HEK293T (cell line): ENCODE data around the gene SAMD14.

Source experiments
- CTCF ChIA-PET: fragments of 350-600 bp; formaldehyde crosslinking; extraction: SDS; loops from one replicate; lab custom pipeline; 2021; ENCODE audit warnings: antibody characterized with exemption, inconsistent platforms; lab: Yijun Ruan, JAX
- POLR2A ChIA-PET: fragments of 350-600 bp; formaldehyde crosslinking; extraction: SDS; loops from one replicate; lab custom pipeline; 2020; ENCODE audit warnings: antibody characterized with exemption, inconsistent platforms; lab: Yijun Ruan, JAX
- DNase-seq: peaks from one replicate; pipeline ENCODE4 v3.0.0; 2012; ENCODE audit warnings: mixed read lengths; ENCODE audit errors: extremely low spot score
- ARNT ChIP-seq: fragments of 450-650 bp; IDR thresholded peaks from 2 replicates; pipeline ENCODE4 v1.6.1; 2017; ENCODE audit warnings: mild to moderate bottlenecking
- BHLHE40 ChIP-seq: fragments of 450-650 bp; IDR thresholded peaks from 2 replicates; pipeline ENCODE4 v1.6.1; 2016; ENCODE audit warnings: mild to moderate bottlenecking, moderate library complexity, borderline replicate concordance
- CTBP1 ChIP-seq: fragments of 450-650 bp; IDR thresholded peaks from 2 replicates; pipeline ENCODE4 v1.6.1; 2016; ENCODE audit warnings: borderline replicate concordance
- ELF4 ChIP-seq: fragments of 450-650 bp; IDR thresholded peaks from 2 replicates; pipeline ENCODE4 v1.6.1; 2017; ENCODE audit warnings: antibody characterized with exemption
- FOXA1 ChIP-seq: fragments of 450-650 bp; IDR thresholded peaks from 2 replicates; pipeline ENCODE4 v1.6.1; 2016; ENCODE audit warnings: mild to moderate bottlenecking
- FOXK2 ChIP-seq: fragments of 450-650 bp; IDR thresholded peaks from 2 replicates; pipeline ENCODE4 v1.6.1; 2016; ENCODE audit warnings: mild to moderate bottlenecking
- FOXM1 ChIP-seq: fragments of 450-650 bp; IDR thresholded peaks from 2 replicates; pipeline ENCODE4 v1.6.1; 2017; ENCODE audit warnings: mild to moderate bottlenecking, borderline replicate concordance
- HDGF ChIP-seq: fragments of 450-650 bp; IDR thresholded peaks from 2 replicates; pipeline ENCODE4 v1.6.1; 2017; ENCODE audit warnings: antibody characterized with exemption, borderline replicate concordance
- L3MBTL2 ChIP-seq: fragments of 450-650 bp; conservative IDR thresholded peaks from 2 replicates; pipeline ENCODE4 v1.6.1; 2016; ENCODE audit warnings: mild to moderate bottlenecking
- LEF1 ChIP-seq: fragments of 450-650 bp; IDR thresholded peaks from 2 replicates; pipeline ENCODE4 v1.6.1; 2017; ENCODE audit warnings: mild to moderate bottlenecking, borderline replicate concordance
- NFRKB ChIP-seq: fragments of 450-650 bp; IDR thresholded peaks from 2 replicates; pipeline ENCODE4 v1.6.1; 2016; ENCODE audit warnings: mild to moderate bottlenecking, moderate library complexity
- SP1 ChIP-seq: fragments of 450-650 bp; IDR thresholded peaks from 2 replicates; pipeline ENCODE4 v1.6.1; 2017
- SUZ12 ChIP-seq: fragments of 450-650 bp; IDR thresholded peaks from 2 replicates; pipeline ENCODE4 v1.6.1; 2016; ENCODE audit warnings: mild to moderate bottlenecking
- TARDBP ChIP-seq: fragments of 450-650 bp; IDR thresholded peaks from 2 replicates; pipeline ENCODE4 v1.6.1; 2016
- ZNF384 ChIP-seq: fragments of 450-650 bp; IDR thresholded peaks from 2 replicates; pipeline ENCODE4 v1.6.1; 2016
- TF ChIP-seq, protein P1 (sequence below): fragments of 450-650 bp; IDR thresholded peaks from 2 replicates; pipeline ENCODE4 v1.6.1; 2016

The SAMD14 gene

DNA sequence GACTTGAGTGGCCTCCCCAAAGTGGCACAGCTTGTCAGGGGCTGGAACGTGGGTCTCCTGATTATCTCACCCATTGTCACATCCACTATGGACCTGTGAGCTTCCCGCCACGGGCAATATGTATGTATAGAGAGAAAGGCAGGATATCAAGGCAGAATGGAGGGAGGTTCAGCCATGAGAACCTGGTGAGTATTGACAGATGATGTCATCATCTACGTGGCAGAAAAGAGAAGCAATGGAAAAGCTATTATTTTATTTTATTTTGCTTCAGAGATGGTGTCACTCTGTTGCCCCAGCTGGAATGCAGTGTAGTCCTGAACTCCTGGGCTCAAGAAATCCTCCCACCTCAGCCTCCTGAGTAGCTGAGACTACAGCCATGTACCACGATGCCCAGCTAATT, 48.2 kb downstream of the SAMD14 start:
- DNase-seq = no peak
- ChIA-PET POLR2A (no interaction called here), CTCF (interaction anchor here (1.4 kb wide), 1 partner anchor 12 kb away, joined by 10 read pairs; no protein-coding TSS in a partner anchor)
- TF ChIP-seq CTBP1 (no peak), BHLHE40 (no peak), FOXK2 (no peak), ZNF384 (no peak), L3MBTL2 (no peak), ARNT (no peak), FOXA1 (no peak), LEF1 (no peak), SUZ12 (no peak), HDGF (no peak), TARDBP (no peak), ELF4 (no peak), SP1 (no peak), FOXM1 (no peak), NFRKB (no peak)
- TF ChIP-seq, protein P1, sequence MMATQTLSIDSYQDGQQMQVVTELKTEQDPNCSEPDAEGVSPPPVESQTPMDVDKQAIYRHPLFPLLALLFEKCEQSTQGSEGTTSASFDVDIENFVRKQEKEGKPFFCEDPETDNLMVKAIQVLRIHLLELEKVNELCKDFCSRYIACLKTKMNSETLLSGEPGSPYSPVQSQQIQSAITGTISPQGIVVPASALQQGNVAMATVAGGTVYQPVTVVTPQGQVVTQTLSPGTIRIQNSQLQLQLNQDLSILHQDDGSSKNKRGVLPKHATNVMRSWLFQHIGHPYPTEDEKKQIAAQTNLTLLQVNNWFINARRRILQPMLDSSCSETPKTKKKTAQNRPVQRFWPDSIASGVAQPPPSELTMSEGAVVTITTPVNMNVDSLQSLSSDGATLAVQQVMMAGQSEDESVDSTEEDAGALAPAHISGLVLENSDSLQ = no peak

DNA sequence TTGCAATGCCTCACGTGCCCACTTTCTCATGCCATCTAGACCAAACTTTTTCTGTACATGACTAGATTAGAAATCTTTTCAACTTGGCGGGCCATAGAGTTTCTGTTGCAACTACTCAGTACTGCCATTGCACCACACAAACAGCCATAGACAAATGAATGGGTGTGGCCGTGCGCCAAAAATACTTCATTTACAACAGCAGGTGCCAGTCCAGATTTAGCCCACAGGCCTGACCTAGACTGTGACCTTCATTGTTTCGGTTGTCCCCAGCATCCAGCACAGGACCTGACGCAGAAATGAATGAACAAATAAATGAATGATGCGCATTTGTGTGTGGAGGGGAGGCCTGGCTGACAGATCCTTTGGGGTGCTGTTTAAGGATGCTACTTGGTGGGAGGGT, 49.1 kb downstream of the SAMD14 start:
- POLR2A ChIA-PET = no interaction called here
- CTCF ChIA-PET = no interaction called here
- DNase-seq = no peak
- TF ChIP-seq FOXK2 (no peak), SP1 (no peak), L3MBTL2 (no peak), SUZ12 (no peak), ZNF384 (no peak), FOXA1 (no peak)

DNA sequence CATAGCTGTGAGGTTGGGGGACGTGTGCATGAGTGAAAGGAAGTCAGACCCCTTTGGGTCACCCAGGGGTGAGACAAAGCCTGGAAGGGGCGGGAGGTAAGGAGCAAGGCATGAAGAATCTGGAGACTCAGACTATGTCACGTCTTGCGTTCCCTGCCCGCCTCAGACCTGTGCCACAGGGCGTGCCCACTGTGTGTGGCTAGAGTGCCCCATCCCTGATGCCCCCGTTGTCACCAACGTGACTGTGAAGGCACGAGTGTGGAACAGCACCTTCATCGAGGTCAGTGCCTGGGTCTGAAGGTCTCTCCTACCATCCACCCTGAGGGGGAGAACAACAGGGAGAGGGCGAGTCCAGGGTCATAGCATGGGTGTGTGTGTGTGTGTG, 49.9 kb downstream of the SAMD14 start:
- DNase-seq = no peak
- POLR2A ChIA-PET = no interaction called here
- CTCF ChIA-PET = interaction anchor here (0.6 to 1.6 kb wide), 5 partner anchors 13 to 1182 kb away, joined by 3 to 5 read pairs (median 4); no protein-coding TSS in a partner anchor
- TF ChIP-seq SUZ12 (no peak), FOXA1 (no peak), ZNF384 (no peak), ARNT (no peak), SP1 (no peak), TARDBP (no peak), BHLHE40 (no peak), ELF4 (no peak)
- TF ChIP-seq, protein P1 = no peak

DNA sequence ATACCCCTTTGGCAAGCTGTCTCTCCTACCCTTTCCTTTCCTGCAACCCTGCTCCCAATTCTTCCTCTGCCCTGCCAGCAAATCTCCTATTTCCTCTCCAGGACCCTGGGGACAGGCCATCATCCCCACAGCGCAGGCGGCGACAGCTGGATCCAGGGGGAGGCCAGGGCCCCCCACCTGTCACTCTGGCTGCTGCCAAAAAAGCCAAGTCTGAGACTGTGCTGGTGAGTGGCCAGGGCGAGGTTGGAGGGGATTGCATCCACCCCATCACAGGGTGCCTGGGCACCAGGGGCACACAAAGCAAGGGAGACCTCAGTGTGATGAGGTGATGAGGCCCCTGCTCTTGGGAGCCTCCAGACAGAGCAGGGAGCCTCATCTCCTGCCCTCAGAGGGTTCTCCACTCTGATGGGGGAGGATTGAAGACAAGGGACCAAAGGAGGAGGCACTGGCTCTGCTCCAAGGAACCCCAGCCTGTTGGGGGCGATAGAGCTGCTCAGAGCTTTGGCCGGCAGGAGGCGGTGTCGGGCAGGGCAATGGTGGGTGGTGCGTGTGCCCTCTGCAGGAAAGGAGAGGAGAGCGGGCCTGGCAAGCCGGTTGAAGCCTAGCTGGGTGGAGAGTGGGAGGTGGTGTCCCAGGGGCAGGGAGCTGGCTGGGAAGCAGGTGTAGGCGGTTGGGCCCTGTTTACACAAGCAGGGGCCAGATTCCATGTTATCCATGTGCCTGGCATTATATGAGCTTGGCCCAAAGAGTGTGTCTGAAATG, 50.4 kb downstream of the SAMD14 start:
- TF ChIP-seq ZNF384 (no peak), CTBP1 (no peak), NFRKB (no peak), BHLHE40 (no peak), LEF1 (no peak), FOXM1 (no peak), FOXK2 (no peak), ELF4 (no peak), FOXA1 (no peak), TARDBP (no peak)
- ChIA-PET CTCF (interaction anchor here (0.6 to 1.6 kb wide), 5 partner anchors 13 to 1183 kb away, joined by 3 to 5 read pairs (median 4); no protein-coding TSS in a partner anchor), POLR2A (no interaction called here)
- DNase-seq = peak; percentile 49

DNA sequence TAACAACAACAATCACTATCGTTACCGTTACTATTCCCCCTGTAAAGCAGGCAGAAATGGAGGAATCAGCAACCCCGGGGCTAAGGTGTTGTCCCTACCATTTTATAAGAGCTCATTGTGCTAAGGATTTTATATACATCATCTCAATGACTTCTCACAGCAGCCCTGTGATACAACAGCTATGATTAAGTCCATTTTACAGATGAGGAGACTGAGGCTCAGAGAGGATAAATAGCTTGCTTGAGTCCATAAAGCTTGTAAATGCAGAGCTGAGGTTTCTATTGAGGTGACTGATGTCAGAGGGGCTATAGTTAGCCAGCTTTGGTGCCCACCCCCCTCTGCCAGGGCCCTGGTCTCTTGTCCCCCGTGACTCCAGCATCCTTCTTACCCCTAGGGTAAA, 51.5 kb downstream of the SAMD14 start:
- POLR2A ChIA-PET = no interaction called here

DNA sequence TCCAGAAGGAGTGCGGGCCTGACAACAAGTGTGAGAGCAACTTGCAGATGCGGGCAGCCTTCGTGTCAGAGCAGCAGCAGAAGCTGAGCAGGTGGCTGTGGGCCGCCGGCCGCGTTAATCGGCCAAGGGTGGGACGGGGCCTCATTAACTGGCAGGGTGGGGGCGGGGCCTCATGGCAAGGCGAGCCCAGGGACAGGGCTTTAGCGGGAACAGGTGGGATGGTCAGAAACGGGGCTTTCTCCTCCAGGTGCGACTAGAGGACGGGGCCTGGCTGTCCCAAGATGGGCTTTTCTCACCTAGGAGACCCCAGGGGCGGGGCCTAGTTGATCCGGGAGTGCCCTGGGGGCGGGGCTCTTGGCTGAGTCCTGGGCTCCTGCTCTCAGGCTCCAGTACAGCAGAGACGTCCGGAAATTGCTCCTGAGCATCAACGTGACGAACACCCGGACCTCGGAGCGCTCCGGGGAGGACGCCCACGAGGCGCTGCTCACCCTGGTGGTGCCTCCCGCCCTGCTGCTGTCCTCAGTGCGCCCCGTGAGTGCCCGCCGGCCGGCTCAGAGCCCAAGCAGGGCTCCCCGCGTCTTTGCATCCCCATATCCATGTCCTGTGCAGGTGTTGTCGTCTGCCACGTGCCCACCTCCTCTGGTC, 53.2 kb downstream of the SAMD14 start:
- DNase-seq = no peak
- POLR2A ChIA-PET = no interaction called here
- CTCF ChIA-PET = interaction anchor here (1.4 kb wide), 1 partner anchor 11 kb away, joined by 7 read pairs; no protein-coding TSS in a partner anchor
- TF ChIP-seq ZNF384 (no peak), SUZ12 (no peak), L3MBTL2 (no peak), BHLHE40 (no peak), CTBP1 (no peak), ARNT (no peak), SP1 (no peak), FOXM1 (no peak), TARDBP (no peak), NFRKB (no peak), HDGF (no peak), FOXK2 (no peak), ELF4 (no peak), FOXA1 (no peak), LEF1 (no peak)
- TF ChIP-seq, protein P1 = no peak

More for the DNA sequence above, 51.5 kb downstream of the SAMD14 start:
- CTCF ChIA-PET = interaction anchor here (1.9 kb wide), 1 partner anchor 16 kb away, joined by 5 read pairs; no protein-coding TSS in a partner anchor
- no peak for TF ChIP-seq HDGF
- TF ChIP-seq SP1 = no peak
- no peak for TF ChIP-seq CTBP1
- TF ChIP-seq FOXA1 = no peak
- no peak for TF ChIP-seq ZNF384
- TF ChIP-seq ARNT = no peak
- DNase-seq = no peak
